Activated T-cell treated with anti-CD3 and anti-CD28 coated beads for 4 hours (primary cell): ENCODE results near the gene MARCHF11.

Source experiments
- DNase-seq: peaks from one replicate; pipeline ENCODE4 v3.0.0-alpha.2; 2020

The MARCHF11 gene

GRCh38 chr5:16128944-16129343, 50.6 kb downstream of the MARCHF11 start:
- DNase-seq, result no peak

- DNase-seq, result no peak
These were observed 51.6 kb downstream of the MARCHF11 start for GRCh38 chr5:16127865-16128544.

GRCh38 chr5:16120579-16120978, 59.0 kb downstream of the MARCHF11 start:
- DNase-seq, result no peak

- no peak for DNase-seq
These were observed 59.8 kb downstream of the MARCHF11 start for GRCh38 chr5:16119790-16120189.

GRCh38 chr5:16115140-16115539, 64.5 kb downstream of the MARCHF11 start:
- no peak for DNase-seq

- no peak for DNase-seq
These were observed 71.2 kb downstream of the MARCHF11 start for GRCh38 chr5:16108418-16108817.

GRCh38 chr5:16104961-16105360, 74.6 kb downstream of the MARCHF11 start:
- DNase-seq, result no peak

GRCh38 chr5:16095612-16096011, 84.0 kb downstream of the MARCHF11 start:
- DNase-seq, result no peak

GRCh38 chr5:16090270-16090669, 89.3 kb downstream of the MARCHF11 start:
- no peak for DNase-seq

- DNase-seq, result no peak
These were observed 96.6 kb downstream of the MARCHF11 start for GRCh38 chr5:16082982-16083381.

- DNase-seq, result no peak
These were observed 97.5 kb downstream of the MARCHF11 start for GRCh38 chr5:16082053-16082452.

- no peak for DNase-seq
These were observed 98.1 kb downstream of the MARCHF11 start for GRCh38 chr5:16081376-16081955.

GRCh38 chr5:16076657-16077056, 102.9 kb downstream of the MARCHF11 start:
- no peak for DNase-seq

- DNase-seq, result no peak
These were observed 105.2 kb downstream of the MARCHF11 start for GRCh38 chr5:16074358-16074757.

- DNase-seq, result no peak
These were observed 107.0 kb downstream of the MARCHF11 start for GRCh38 chr5:16072616-16073015.

GRCh38 chr5:16067415-16067814, 112.2 kb downstream of the MARCHF11 start:
- no peak for DNase-seq

GRCh38 chr5:16066810-16067209, 112.8 kb downstream of the MARCHF11 start:
- no peak for DNase-seq

GRCh38 chr5:16066320-16066719, 113.3 kb downstream of the MARCHF11 start:
- DNase-seq, result no peak

GRCh38 chr5:16065831-16066230, 113.8 kb downstream of the MARCHF11 start:
- no peak for DNase-seq

- no peak for DNase-seq
These were observed 115.3 kb downstream of the MARCHF11 start for GRCh38 chr5:16064135-16064893.

GRCh38 chr5:16061163-16061562, 118.4 kb downstream of the MARCHF11 start:
- DNase-seq, result no peak

GRCh38 chr5:16057277-16057676, 122.3 kb downstream of the MARCHF11 start:
- no peak for DNase-seq

GRCh38 chr5:16051246-16051755, 128.3 kb downstream of the MARCHF11 start:
- DNase-seq, result no peak

- no peak for DNase-seq
These were observed 129.2 kb downstream of the MARCHF11 start for GRCh38 chr5:16050414-16050813.
